Body of pancreas (tissue), 4 donors: Measurements from ENCODE around the gene COL6A2.

Source experiments
- CTCF ChIP-seq, 7 experiments: fragments of 450-650 bp in 4 of 7; fragments of 200-600 bp in 3 of 7; sonication (generic) in 3 of 7; IDR thresholded peaks; one replicate each; pipeline ENCODE4 v1.5.1; 2016 to 2019; ENCODE audit warnings: antibody characterized with exemption in 7 of 7
- POLR2A ChIP-seq, 3 donors: fragments of 450-650 bp; IDR thresholded peaks; one replicate each; pipeline ENCODE4 v1.6.1; 2016; ENCODE audit warnings: antibody characterized with exemption in 3 of 3, mild to moderate bottlenecking in 2 of 3

- TF ChIP-seq CTCF (IDR thresholded peaks at IDR 0.05): no peak
- TF ChIP-seq POLR2A (IDR thresholded peaks at IDR 0.05): no peak
These were observed 39.3 kb upstream of the COL6A2 start for GRCh38 chr21:46058431-46059145.
